Ascending aorta (tissue), 2 donors: ENCODE results near the gene PDE12. TPM values are rescaled to one million over a fixed set of nuclear protein-coding genes. Genes with fewer than 3 reads are reported as not detected.

Experiments
- DNase-seq, 2 donors: peaks; one replicate each; pipeline ENCODE4 v3.0.0-alpha.2; 2019; ENCODE audit warnings: low spot score in 2 of 2
- H3K27ac ChIP-seq, 2 donors: fragments of 200-600 bp; sonication (generic); one replicate each; pipeline ENCODE4 v1.5.1; 2016 to 2017; ENCODE audit warnings: mild to moderate bottlenecking in 1 of 2
- H3K27me3 ChIP-seq: fragments of 200-600 bp; sonication (generic); one replicate; pipeline ENCODE4 v1.5.1; 2017
- H3K36me3 ChIP-seq, 2 donors: fragments of 200-600 bp; sonication (generic); one replicate each; pipeline ENCODE4 v1.5.1; 2016
- H3K4me1 ChIP-seq, 2 donors: fragments of 200-600 bp; sonication (generic); one replicate each; pipeline ENCODE4 v1.5.1; 2016 to 2017; ENCODE audit warnings: mild to moderate bottlenecking in 1 of 2
- H3K4me3 ChIP-seq, 2 donors: fragments of 200-600 bp; sonication (generic); one replicate each; pipeline ENCODE4 v1.5.1; 2016 to 2017; ENCODE audit warnings: mild to moderate bottlenecking in 1 of 2
- H3K9me3 ChIP-seq, 2 donors: fragments of 200-600 bp; sonication (generic); one replicate each; pipeline ENCODE4 v1.5.1; 2016
- intact Hi-C: fragments of 100-400 bp; cut with DNase I; formaldehyde crosslinking; loops from one replicate; pipeline ENCODE4 v1.15.1; 2023
- total RNA-seq: library from RNA; depleted of rRNA; stranded (reverse); fragments of >200 nt; gene quantifications from one replicate; pipeline ENCODE4 v1.1.0, GENCODE V29; 2016
- TF ChIP-seq, protein P1 (sequence below), 3 experiments: fragments of 200-600 bp in 2 of 3; fragments of 450-650 bp in 1 of 3; sonication (generic) in 2 of 3; IDR thresholded peaks; one replicate each; pipeline ENCODE4 v1.5.1; 2016 to 2019; ENCODE audit warnings: antibody characterized with exemption in 3 of 3, mild to moderate bottlenecking in 1 of 3, moderate library complexity in 1 of 3

PDE12 gene, protein sequence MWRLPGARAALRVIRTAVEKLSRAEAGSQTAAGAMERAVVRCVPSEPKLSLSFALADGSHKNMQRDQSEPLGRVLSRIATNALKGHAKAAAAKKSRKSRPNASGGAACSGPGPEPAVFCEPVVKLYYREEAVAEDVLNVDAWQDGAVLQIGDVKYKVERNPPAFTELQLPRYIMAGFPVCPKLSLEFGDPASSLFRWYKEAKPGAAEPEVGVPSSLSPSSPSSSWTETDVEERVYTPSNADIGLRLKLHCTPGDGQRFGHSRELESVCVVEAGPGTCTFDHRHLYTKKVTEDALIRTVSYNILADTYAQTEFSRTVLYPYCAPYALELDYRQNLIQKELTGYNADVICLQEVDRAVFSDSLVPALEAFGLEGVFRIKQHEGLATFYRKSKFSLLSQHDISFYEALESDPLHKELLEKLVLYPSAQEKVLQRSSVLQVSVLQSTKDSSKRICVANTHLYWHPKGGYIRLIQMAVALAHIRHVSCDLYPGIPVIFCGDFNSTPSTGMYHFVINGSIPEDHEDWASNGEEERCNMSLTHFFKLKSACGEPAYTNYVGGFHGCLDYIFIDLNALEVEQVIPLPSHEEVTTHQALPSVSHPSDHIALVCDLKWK
- 3.0 TPM for total RNA-seq

DNA sequence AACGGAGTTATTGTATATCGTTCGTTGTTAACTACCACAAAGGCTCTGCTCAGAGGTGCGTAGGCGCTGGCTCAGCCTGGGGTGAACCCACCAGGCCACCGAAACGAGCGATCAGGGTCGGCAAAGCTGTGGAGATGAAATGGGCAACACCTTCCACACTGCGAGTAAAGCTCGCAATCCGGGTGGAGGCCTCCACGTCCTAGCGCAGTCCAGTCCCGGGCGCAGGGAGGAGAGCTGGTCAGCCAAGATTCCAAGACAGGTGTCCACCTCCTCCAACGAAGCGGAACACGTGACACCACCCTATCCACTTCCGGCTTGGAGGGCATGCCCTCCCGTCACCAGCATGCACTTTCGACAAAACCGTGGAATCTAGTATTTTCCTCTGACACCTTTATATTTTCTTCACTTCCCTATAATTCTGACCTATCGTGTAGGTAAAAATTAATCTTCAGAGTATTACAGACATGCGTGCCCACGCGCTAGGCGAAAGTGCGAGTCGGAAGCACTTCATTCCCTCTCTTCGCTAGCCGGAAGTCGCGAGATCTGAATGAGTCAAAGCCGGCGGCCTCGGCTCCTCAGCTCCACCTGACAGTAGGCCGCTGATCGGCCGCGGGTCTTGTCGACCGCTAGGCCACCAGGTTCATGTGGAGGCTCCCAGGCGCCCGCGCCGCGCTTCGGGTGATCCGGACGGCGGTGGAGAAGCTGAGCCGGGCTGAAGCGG lies at the start of gene PDE12:
PDE12 (plus strand) TSS at position 537 of the 721 bp plus-strand sequence; CDS start at position 643, 106 bp downstream.
- no peaks in the 10 kb centered on the region for H3K9me3 ChIP-seq
- H3K4me3 ChIP-seq = peak within 1 kb of the TSS; percentile 90
- H3K27me3 ChIP-seq = no peaks in the 10 kb centered on the region
- H3K4me1 ChIP-seq = peaks cover 3 to 18% of the 10 kb centered on the region in 2 donors
- DNase-seq = peak; percentile 49 to 95
- TF ChIP-seq, protein P1, sequence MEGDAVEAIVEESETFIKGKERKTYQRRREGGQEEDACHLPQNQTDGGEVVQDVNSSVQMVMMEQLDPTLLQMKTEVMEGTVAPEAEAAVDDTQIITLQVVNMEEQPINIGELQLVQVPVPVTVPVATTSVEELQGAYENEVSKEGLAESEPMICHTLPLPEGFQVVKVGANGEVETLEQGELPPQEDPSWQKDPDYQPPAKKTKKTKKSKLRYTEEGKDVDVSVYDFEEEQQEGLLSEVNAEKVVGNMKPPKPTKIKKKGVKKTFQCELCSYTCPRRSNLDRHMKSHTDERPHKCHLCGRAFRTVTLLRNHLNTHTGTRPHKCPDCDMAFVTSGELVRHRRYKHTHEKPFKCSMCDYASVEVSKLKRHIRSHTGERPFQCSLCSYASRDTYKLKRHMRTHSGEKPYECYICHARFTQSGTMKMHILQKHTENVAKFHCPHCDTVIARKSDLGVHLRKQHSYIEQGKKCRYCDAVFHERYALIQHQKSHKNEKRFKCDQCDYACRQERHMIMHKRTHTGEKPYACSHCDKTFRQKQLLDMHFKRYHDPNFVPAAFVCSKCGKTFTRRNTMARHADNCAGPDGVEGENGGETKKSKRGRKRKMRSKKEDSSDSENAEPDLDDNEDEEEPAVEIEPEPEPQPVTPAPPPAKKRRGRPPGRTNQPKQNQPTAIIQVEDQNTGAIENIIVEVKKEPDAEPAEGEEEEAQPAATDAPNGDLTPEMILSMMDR (IDR thresholded peaks at IDR 0.05) = no peak
- intact Hi-C loops = loop anchor here (1.0 to 5.0 kb wide), 4 partner anchors 40 to 329 kb away; partner anchors contain the start of genes APPL1, DENND6A and SLMAP
- H3K36me3 ChIP-seq = peaks cover 9 to 10% of the 10 kb centered on the region in 2 donors
- H3K27ac ChIP-seq = peak within 1 kb of the TSS; percentile 88 to 90

DNA sequence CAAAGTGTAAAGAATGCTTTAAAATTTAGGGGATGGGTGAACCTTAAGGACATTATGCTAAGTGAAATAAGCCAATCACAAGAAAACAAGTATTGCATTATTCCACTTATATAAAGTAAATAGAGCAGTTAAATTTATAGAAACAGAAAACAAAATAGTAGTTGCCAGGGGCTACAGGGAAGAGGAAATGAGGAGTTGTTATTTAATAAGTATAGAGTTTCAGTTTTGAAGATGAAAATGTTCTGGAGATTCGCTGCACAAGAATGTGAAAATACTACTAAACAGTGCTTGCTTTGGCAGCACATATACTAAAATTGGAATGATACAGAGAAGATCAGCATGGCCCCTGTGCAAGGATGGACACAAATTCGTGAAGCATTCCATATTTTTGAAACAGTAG lies 43.9 kb upstream of the PDE12 start:
- no peak overlapping the region for H3K4me3 ChIP-seq
- H3K36me3 ChIP-seq = no peaks in the 10 kb centered on the region
- H3K27ac ChIP-seq = no peak overlapping the region
- DNase-seq = no peak
- no peaks in the 10 kb centered on the region for H3K4me1 ChIP-seq
- intact Hi-C loops = no loop called here
- no peaks in the 10 kb centered on the region for H3K27me3 ChIP-seq
- H3K9me3 ChIP-seq = no peaks in the 10 kb centered on the region
- TF ChIP-seq, protein P1 (IDR thresholded peaks at IDR 0.05) = no peak

DNA sequence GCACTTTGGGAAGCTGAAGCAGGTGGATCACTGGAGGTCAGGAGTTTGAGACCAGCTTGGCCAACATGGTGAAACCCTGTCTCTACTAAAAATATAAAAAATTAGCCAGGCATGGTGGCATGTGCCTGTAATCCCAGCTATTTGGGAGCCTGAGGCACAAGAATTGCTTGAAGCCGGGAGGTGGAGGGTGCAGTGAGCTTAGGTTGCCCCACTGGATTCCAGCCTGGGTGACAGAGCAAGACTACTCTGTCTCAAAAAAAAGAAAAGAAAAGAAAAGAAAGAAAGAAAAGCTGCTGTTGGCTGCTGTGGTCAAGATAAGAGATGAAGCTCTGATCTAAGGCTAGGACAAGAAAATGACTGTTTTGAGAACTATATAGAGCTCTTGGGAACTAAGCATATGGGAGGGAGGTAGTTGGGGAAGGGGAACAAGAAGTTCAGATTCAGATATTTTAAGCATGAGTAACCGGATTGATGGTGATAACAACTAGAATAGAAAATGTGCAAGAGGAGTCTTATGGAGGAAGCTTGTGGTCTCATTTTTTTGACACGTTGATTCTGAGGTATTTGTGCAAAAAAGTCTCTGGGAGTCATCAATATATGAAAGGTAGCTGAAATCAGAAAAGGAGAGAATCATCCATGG lies 37.7 kb upstream of the PDE12 start:
- intact Hi-C loops = no loop called here
- TF ChIP-seq, protein P1 (IDR thresholded peaks at IDR 0.05) = no peak
- no peaks in the 10 kb centered on the region for H3K4me1 ChIP-seq
- H3K27ac ChIP-seq = no peak overlapping the region
- H3K9me3 ChIP-seq = no peaks in the 10 kb centered on the region
- H3K36me3 ChIP-seq = no peaks in the 10 kb centered on the region
- H3K4me3 ChIP-seq = no peak overlapping the region
- H3K27me3 ChIP-seq = no peaks in the 10 kb centered on the region
- no peak for DNase-seq

DNA sequence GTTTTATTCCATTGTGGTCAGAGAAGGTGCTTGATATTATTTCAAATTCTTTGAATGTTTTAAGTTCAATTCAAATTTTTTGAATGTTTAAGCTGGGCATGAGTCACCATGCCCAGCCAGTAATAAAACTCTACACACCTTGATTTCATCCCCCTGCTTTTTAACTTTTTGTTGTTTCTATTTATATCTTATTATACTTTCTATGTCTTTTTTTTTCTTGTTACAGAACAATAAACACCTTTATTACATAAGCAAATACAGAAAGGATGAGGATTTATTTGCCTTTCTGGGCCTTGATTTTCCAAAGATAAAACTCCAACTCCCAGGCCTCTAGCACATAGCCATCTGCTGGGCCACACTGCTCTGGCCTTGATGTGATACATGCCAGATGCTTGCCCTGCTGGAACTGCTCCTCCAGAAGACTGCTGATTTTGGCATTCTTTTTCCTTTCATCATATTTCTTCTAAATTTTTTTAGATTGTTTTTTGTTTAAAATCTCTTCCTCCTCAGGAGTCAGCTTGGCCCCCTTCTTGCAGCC lies 25.9 kb upstream of the PDE12 start:
- Histone ChIP-seq H3K36me3 (no peaks in the 10 kb centered on the region), H3K27me3 (no peaks in the 10 kb centered on the region), H3K4me3 (no peak overlapping the region), H3K27ac (no peak overlapping the region), H3K4me1 (no peaks in the 10 kb centered on the region), H3K9me3 (no peaks in the 10 kb centered on the region)
- TF ChIP-seq, protein P1 (IDR thresholded peaks at IDR 0.05) = no peak
- no peak for DNase-seq
- intact Hi-C loops = no loop called here

DNA sequence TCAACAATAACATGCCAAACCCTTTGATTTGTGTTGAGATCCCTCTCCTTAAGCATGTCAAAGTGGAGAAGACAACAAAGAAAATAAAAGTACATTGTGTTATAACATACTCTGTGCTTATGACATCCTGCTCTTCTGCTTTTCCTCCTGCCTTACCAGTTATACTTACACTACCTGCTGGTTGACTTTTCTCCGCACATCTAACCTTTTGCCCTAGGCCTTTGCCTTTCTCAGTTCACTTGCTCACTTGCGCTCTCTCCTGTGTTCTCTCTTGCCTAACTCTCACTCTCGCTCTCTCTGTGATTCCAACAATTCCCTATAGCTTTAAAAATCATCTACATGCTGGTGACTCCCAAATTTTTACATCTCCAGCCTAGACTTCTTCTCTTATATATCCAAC lies 17.6 kb upstream of the PDE12 start:
- H3K4me3 ChIP-seq = no peak overlapping the region
- TF ChIP-seq, protein P1 (IDR thresholded peaks at IDR 0.05) = no peak
- no peak overlapping the region for H3K27ac ChIP-seq
- no peaks in the 10 kb centered on the region for H3K36me3 ChIP-seq
- no peak for DNase-seq
- intact Hi-C loops = no loop called here
- H3K9me3 ChIP-seq = no peaks in the 10 kb centered on the region
- no peaks in the 10 kb centered on the region for H3K27me3 ChIP-seq
- H3K4me1 ChIP-seq = no peaks in the 10 kb centered on the region
